HepG2 (cell line): ENCODE measurements around the gene PRKG1.

Experiments
- ATF6 ChIP-seq: sonication (generic); formaldehyde crosslinking; conservative IDR thresholded peaks from 2 replicates; pipeline ENCODE4 v1.4.0; 2020; ENCODE audit warnings: missing genetic modification reagents
- EZH2 ChIP-seq: conservative IDR thresholded peaks from 2 replicates; pipeline ENCODE4 v1.6.1; 2012; ENCODE audit warnings: mild to moderate bottlenecking, low read depth, low read length, moderate library complexity
- HDAC2 ChIP-seq: sonication (generic); formaldehyde crosslinking; IDR thresholded peaks from 2 replicates; pipeline ENCODE4 v1.4.0; 2020; ENCODE audit warnings: missing genetic modification reagents
- HOXA9 ChIP-seq: sonication (generic); formaldehyde crosslinking; IDR thresholded peaks from 2 replicates; pipeline ENCODE4 v1.8.1; 2022; ENCODE audit warnings: missing genetic modification reagents, mild to moderate bottlenecking, moderate library complexity, borderline replicate concordance
- SP140L ChIP-seq: sonication (generic); formaldehyde crosslinking; IDR thresholded peaks from 2 replicates; pipeline ENCODE4 v1.4.0; 2020; ENCODE audit warnings: missing genetic modification reagents, borderline replicate concordance
- ZNF274 ChIP-seq: sonication (generic); formaldehyde crosslinking; IDR thresholded peaks from 2 replicates; pipeline ENCODE4 v1.5.1; 2020; ENCODE audit warnings: mild to moderate bottlenecking, missing genetic modification reagents
- ZNF607 ChIP-seq: sonication (generic); formaldehyde crosslinking; IDR thresholded peaks from 2 replicates; pipeline ENCODE4 v1.5.1; 2020; ENCODE audit warnings: missing genetic modification reagents, mild to moderate bottlenecking, borderline replicate concordance
- TF ChIP-seq, protein P1 (sequence below): sonication (generic); formaldehyde crosslinking; IDR thresholded peaks from 2 replicates; pipeline ENCODE4 v1.5.0; 2020; ENCODE audit warnings: mild to moderate bottlenecking, missing genetic modification reagents, moderate library complexity

DNA sequence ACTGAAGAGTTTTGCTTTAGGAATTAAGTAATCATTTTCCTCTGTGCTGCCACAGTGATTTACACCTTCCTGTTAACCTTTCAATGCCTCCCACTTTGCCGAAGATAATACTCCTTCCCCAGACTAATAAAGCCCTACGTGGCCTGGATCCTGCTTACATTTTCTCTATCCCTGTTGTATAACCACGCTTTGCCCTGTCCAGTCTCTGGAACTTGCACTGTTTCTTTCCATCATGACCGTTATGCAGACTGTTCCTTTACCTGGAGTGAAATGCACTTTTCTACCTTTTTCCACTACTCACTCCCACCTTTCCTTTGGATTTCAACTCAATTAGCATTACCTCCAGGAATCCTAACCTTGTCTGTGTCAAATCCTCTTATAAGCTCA lies 154.4 kb downstream of the PRKG1 start:
- TF ChIP-seq HOXA9 (CRISPR knock-in tag), result no peak
- no peak for TF ChIP-seq SP140L
- no peak for TF ChIP-seq EZH2
- no peak for TF ChIP-seq HDAC2 (CRISPR knock-in tag)
- TF ChIP-seq ZNF274 (CRISPR knock-in tag), result no peak
- no peak for TF ChIP-seq ATF6
- TF ChIP-seq ZNF607 (CRISPR knock-in tag), result no peak
- TF ChIP-seq, protein P1, sequence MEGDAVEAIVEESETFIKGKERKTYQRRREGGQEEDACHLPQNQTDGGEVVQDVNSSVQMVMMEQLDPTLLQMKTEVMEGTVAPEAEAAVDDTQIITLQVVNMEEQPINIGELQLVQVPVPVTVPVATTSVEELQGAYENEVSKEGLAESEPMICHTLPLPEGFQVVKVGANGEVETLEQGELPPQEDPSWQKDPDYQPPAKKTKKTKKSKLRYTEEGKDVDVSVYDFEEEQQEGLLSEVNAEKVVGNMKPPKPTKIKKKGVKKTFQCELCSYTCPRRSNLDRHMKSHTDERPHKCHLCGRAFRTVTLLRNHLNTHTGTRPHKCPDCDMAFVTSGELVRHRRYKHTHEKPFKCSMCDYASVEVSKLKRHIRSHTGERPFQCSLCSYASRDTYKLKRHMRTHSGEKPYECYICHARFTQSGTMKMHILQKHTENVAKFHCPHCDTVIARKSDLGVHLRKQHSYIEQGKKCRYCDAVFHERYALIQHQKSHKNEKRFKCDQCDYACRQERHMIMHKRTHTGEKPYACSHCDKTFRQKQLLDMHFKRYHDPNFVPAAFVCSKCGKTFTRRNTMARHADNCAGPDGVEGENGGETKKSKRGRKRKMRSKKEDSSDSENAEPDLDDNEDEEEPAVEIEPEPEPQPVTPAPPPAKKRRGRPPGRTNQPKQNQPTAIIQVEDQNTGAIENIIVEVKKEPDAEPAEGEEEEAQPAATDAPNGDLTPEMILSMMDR, result no peak
